Kidney (tissue), 14 donors: ENCODE measurements around the gene DUSP10. TPM values are rescaled to one million over a fixed set of nuclear protein-coding genes. Genes with fewer than 3 reads are reported as not detected.
A peak's percentile ranks its signal among the peaks of the same experiment; 100 is the strongest.

Experiments used
- DNase-seq, 5 donors: peaks; one replicate each; pipeline ENCODE4 v3.0.0-alpha.2; 2013 to 2020
- FAIRE-seq: peaks from 2 replicates; lab custom pipeline; 2012; peaks lifted over from hg19 to GRCh38; lab: Jason Lieb, UNC
- H3K27ac ChIP-seq, 2 donors: one replicate each; pipeline ENCODE4 v1.7.0; 2013; ENCODE audit warnings: low read depth in 2 of 2, low read length in 2 of 2, inconsistent platforms in 1 of 2
- H3K27me3 ChIP-seq: one replicate; pipeline ENCODE4 v1.7.1; 2013; ENCODE audit warnings: low read length, inconsistent platforms; ENCODE audit not compliant: control insufficient read depth, insufficient read depth
- H3K36me3 ChIP-seq, 3 donors: one replicate each; pipeline versions ENCODE4 v1.7.0 to v1.7.1; 2013; ENCODE audit warnings: low read length in 3 of 3, control low read depth in 1 of 3, inconsistent platforms in 1 of 3; ENCODE audit not compliant: insufficient read depth in 3 of 3, control insufficient read depth in 2 of 3
- H3K4me1 ChIP-seq, 3 donors: one replicate each; pipeline versions ENCODE4 v1.7.0 to v1.7.1; 2013; ENCODE audit warnings: low read length in 3 of 3, inconsistent platforms in 1 of 3, low read depth in 1 of 3; ENCODE audit not compliant: control insufficient read depth in 2 of 3, insufficient read depth in 2 of 3
- H3K4me3 ChIP-seq, 3 donors: one replicate each; pipeline versions ENCODE4 v1.7.0 to v1.8.1; 2013; ENCODE audit warnings: low read length in 3 of 3, control low read depth in 1 of 3, inconsistent platforms in 1 of 3
- H3K9ac ChIP-seq, 3 donors: one replicate each; pipeline versions ENCODE4 v1.7.0 to v1.7.1; 2013; ENCODE audit warnings: low read length in 3 of 3, control low read depth in 1 of 3, inconsistent platforms in 1 of 3
- H3K9me3 ChIP-seq, 3 donors: one replicate each; pipeline versions ENCODE4 v1.7.0 to v1.7.1; 2013; ENCODE audit warnings: low read length in 3 of 3, control low read depth in 1 of 3, inconsistent platforms in 1 of 3; ENCODE audit not compliant: control insufficient read depth in 2 of 3, insufficient read depth in 1 of 3
- CTCF ChIP-seq: IDR thresholded peaks from 3 replicates; pipeline ENCODE4 v1.5.1; 2012; ENCODE audit warnings: mild to moderate bottlenecking, moderate library complexity, borderline replicate concordance; ENCODE audit not compliant: insufficient read depth; ENCODE audit errors: extremely low read depth
- intact Hi-C: fragments of 100-400 bp; cut with DNase I; formaldehyde crosslinking; loops from one replicate; pipeline ENCODE4 v1.11.1; 2022
- polyA plus RNA-seq: library from polyadenylated mRNA; stranded (reverse); fragments of 350-450 nt; fragmentation: Illumina TruSeq; extraction: RNeasy Lipid Tissue Mini Kit (QIAGEN cat#74804); gene quantifications from one replicate; pipeline ENCODE4 v1.2.3, GENCODE V29; 2014; ENCODE audit warnings: low read depth, low replicate concordance; ENCODE audit not compliant: insufficient read depth
- total RNA-seq: library from RNA; stranded (reverse); fragmentation: NEBNext Ultra II Directional; extraction: Animal tissue kit (Norgen Biotek cat#: 25700); gene quantifications from one replicate; pipeline ENCODE4 v1.2.1, GENCODE V29; 2021
- donor health status: control.
- donor health status: control.
- donor health status: control.
- donor health status: control.
- donor health status: control.
- donor health status: DM: yes; HTN: yes; CAD: no.
- donor health status: Normal renal cell carcinoma (clear cell type).

Gene DUSP10
- total and polyA plus RNA-seq, 2 donors from 2014 or later: 1.0 to 5.3 TPM

DNA sequence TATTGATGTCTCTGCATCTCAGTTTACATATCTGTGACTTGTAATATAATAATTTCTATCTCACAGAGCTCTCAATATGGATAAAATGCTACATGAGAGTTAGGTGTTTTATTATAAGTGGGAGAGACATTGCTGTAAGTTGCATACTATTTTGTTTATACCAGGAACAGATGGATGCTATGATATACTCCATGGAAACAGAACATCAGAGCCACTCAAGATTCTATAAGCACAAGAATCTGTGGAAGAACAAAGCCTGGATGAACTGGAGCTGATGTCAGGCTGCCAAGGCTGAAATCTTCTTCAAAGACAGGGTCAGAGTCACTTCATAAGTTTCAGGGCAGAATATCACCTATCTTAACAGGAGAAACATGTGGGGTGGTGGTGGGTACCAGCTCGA, 30.2 kb downstream of the DUSP10 start:
- Histone ChIP-seq H3K4me3 (no peak overlapping the region), H3K27me3 (no peaks in the 10 kb centered on the region), H3K27ac (no peak overlapping the region), H3K4me1 (no peaks in the 10 kb centered on the region), H3K9me3 (no peaks in the 10 kb centered on the region), H3K36me3 (no peaks in the 10 kb centered on the region), H3K9ac (no peak overlapping the region)
- DNase-seq (no peak), FAIRE-seq (no peak)
- intact Hi-C loops: no loop called here
- no peak for TF ChIP-seq CTCF

- Histone ChIP-seq H3K4me3 (no peak overlapping the region), H3K36me3 (no peaks in the 10 kb centered on the region), H3K27ac (no peak overlapping the region), H3K27me3 (no peaks in the 10 kb centered on the region), H3K9me3 (no peaks in the 10 kb centered on the region), H3K9ac (no peak overlapping the region), H3K4me1 (no peaks in the 10 kb centered on the region)
- FAIRE-seq: no peak
- intact Hi-C loops: no loop called here
- DNase-seq: no peak
- TF ChIP-seq CTCF: no peak
Observed at GRCh38 chr1:221711063-221711577, 30.8 kb downstream of the DUSP10 start.

DNA sequence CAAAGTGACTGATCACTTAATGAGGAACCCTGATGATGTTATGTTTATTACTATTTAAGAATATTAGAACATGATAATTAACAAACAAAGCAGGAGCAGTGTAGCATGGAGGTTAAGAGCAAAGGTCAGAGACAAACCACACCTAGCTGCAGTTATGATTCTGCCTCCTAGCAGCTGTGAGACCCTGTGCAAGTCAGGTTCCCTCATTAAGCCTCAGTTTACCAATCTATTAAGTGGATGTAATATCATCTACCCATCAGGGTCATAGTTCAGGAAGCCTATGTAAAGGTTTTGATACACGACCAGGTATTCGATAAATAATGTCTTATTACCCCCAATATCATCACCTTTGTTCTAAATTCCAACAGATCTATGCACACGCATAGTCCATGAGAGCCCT, 32.0 kb downstream of the DUSP10 start:
- DNase-seq (no peak), FAIRE-seq (no peak)
- no peak overlapping the region for H3K4me3 ChIP-seq
- no peak for TF ChIP-seq CTCF
- H3K27me3 ChIP-seq: no peaks in the 10 kb centered on the region
- intact Hi-C loops: no loop called here
- no peak overlapping the region for H3K9ac ChIP-seq
- H3K9me3 ChIP-seq: no peaks in the 10 kb centered on the region
- no peak overlapping the region for H3K27ac ChIP-seq
- no peaks in the 10 kb centered on the region for H3K4me1 ChIP-seq
- peaks cover 0 to 3% (median 0%) of the 10 kb centered on the region in 3 donors for H3K36me3 ChIP-seq

- H3K9ac ChIP-seq: no peak overlapping the region
- no peak overlapping the region for H3K4me3 ChIP-seq
- intact Hi-C loops: no loop called here
- no peaks in the 10 kb centered on the region for H3K4me1 ChIP-seq
- TF ChIP-seq CTCF: no peak
- H3K27ac ChIP-seq: no peak overlapping the region
- no peaks in the 10 kb centered on the region for H3K27me3 ChIP-seq
- DNase-seq (peak in 3 of 5 donors; percentile 29 to 64 (median 44)), FAIRE-seq (no peak)
- H3K9me3 ChIP-seq: no peaks in the 10 kb centered on the region
- peaks cover 0 to 3% (median 0%) of the 10 kb centered on the region in 3 donors for H3K36me3 ChIP-seq
Observed at GRCh38 chr1:221708987-221709386, 32.9 kb downstream of the DUSP10 start.
